GM18511 (cell line): Measurements from ENCODE around the gene EIF2B5.
A peak's percentile ranks its signal among the peaks of the same experiment; 100 is the strongest.
"Not testable (repeated sequence)": the region's sequence is repeated elsewhere in the genome, so short reads cannot be mapped to it uniquely, and the experiment has no call there.

Experiments
- ATAC-seq: cut with Tn5 transposase; IDR thresholded peaks from one replicate; pipeline ENCODE4 v1.9.1; 2021; ENCODE audit warnings: mild to moderate bottlenecking, moderate library complexity; ENCODE audit not compliant: unreplicated experiment

The EIF2B5 gene

DNA sequence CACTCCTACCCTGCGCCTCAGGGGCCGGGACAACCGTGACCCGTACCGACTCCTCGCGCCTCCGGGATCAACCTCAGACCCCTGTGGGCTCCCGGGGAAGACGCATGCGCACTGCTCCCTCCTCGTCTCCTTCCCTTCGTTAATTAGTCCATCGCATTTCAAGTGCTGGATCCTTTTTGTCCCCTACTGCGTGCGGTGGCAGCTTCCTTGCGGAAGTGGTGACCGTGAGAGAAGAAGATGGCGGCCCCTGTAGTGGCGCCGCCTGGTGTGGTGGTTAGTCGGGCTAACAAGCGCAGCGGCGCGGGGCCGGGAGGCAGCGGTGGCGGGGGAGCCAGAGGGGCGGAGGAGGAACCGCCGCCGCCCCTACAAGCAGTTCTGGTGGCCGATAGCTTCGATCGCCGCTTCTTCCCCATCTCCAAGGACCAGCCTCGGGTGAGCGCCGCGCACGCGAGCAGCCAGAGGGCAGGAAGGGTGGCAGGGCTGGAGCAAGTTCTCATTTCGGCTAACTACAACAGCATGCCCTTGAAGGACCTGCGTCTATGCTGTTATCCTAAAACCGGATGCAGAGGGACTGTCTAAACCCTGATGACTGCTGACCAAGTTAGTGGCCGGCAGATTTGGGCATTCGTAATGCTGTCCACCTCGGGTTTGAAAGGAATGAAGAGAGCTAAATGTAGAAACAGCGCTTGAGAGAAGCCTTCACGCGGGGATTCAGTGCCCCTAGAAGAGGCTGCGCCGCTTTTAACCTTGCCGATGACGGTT lies at the start of gene EIF2B5:
Gene EIF2B5 (plus strand): TSS at position 210 of the 762 bp plus-strand sequence. CDS start 28 bp downstream, at position 238.
- ATAC-seq, result peak; percentile 92

- no peak for ATAC-seq
Observed at GRCh38 chr3:184085389-184085852, 49.7 kb upstream of the EIF2B5 start.

GRCh38 chr3:184092199-184092598 lies 43.0 kb upstream of the EIF2B5 start:
- no peak for ATAC-seq

DNA sequence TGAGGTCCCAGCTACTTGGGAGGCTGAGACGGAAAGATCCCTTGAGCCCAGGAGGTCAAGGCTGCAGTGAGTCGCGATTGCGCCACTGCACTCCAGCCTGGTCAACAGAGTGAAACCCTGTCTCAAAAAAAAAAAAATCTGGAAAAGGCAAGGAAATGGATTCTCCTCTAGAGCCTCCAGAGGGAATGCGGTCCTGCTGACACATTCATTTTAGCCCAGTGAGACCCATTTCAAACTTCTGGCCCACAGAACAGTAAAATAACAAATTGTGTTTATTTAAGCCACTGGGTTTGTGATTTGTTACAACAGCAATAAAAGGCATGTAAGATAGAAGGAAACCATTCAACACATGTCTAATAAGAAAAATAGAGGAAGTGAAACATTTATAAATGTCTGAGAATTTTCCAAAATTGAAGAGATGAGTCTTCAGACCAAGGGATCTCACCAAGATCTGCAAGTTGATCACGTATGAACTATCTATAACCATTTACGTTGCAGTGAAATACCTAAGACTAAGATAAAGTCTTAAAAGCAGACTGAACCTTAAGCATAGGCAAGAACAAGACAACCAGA lies 38.3 kb upstream of the EIF2B5 start, which contains the start of gene HTR3E:
Gene HTR3E (plus strand): TSS at position 254 of the 573 bp plus-strand sequence. CDS start 466 bp downstream, outside the sequence.
- ATAC-seq, result no peak

DNA sequence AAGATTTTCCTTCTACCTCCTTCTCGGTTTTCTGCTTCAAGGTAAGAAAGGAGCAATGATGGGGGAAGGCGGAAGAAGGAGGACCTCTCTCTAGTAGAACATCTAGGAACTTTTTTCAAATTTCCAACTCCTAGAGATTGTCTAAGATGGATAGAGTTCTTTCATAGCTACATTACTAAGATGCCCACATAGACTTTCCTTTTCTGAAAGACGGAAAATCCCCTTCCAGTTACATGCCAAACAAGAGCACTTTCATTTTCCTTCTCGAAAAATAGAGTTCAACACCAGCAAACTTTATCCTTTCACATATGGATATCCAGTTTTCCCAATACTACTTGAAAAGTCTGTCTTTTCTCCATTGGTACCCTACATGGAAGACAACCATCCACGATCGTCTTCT lies 37.6 kb upstream of the EIF2B5 start:
- ATAC-seq, result no peak

- ATAC-seq, result no peak
Observed at GRCh38 chr3:184099806-184100686, 35.1 kb upstream of the EIF2B5 start.

GRCh38 chr3:184110316-184110725 lies 24.8 kb upstream of the EIF2B5 start:
- no peak for ATAC-seq

DNA sequence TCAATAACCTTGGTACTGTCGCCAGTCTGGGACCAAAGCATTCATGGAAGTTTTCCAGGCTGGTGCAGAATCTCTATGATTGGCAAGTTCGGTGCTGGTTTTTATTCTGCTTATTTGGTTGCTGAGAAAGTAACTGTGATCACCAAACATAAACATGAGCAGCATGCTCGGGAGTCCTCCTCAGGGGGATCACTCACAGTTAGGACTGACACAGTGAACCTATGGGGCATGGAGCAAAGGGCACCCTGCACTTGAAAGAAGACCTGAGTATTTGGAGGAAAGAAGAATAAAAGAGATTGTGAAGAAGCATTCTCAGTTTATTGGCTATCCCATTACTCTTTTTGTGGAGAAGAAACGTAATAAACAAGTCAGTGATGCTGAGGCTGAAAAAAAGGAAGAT lies 19.1 kb upstream of the EIF2B5 start:
- ATAC-seq, result no peak

DNA sequence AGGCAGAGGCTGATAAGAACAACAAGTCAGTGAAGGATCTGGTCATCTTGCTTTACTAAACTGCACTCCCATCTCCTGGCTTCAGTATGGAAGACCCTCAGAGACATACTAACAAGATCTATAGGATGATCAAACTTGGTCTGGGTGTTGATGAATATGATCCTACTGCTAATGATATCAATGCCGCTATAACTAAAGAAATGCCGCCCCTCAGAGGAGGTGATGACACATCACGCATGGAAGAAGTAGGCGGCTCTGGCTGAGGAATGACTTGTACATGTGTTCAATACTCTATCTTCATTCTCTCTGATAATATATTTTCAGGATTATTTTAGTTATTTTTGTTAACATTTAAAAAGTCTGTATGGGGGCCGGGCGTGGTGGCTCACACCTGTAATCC lies 17.5 kb upstream of the EIF2B5 start:
- ATAC-seq, result no peak

- not testable (repeated sequence) for ATAC-seq
Observed at GRCh38 chr3:184121031-184121430, 14.1 kb upstream of the EIF2B5 start.

DNA sequence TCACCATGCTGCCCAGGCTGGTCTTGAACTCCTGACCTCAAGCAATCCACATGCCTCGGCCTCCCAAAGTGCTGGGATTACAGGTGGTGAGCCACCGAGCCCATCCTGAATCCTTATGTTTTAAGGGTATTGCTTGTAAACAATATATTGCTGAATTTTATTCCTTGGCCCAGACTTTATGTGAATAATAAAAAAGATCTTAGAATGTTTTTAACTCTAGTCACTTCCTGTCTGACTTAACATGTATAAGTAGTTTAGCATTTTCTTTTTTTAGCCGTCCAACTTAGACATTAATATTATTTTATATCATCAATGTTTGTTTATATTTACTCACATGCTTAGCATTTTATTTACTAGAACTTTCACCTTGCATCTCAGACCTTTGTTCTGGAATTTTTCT lies 9.2 kb upstream of the EIF2B5 start:
- no peak for ATAC-seq

DNA sequence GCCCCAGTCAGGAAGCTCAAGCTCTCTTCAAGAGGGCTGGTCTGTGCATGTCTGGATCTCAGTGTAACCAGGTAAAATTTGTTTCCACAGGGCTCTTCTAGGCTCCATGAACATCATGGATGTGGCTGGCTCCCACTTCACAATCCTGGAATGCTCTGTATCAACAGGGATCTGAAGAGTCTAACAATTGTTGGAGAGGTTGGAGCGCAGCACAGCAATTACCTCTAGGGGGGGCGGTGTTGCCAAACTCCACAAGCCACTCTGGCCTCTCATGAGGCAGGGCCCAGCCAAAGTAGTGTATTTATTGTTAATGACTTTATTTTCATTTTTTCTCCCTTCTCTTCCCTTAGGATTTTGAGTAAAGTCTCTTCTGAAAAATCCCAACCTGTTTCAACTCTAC lies 6.1 kb upstream of the EIF2B5 start:
- no peak for ATAC-seq

GRCh38 chr3:184132945-184133344 lies 2.2 kb upstream of the EIF2B5 start:
- no peak for ATAC-seq

- peak; percentile 41 for ATAC-seq
Observed at GRCh38 chr3:184133840-184134745, 1.1 kb upstream of the EIF2B5 start.

DNA sequence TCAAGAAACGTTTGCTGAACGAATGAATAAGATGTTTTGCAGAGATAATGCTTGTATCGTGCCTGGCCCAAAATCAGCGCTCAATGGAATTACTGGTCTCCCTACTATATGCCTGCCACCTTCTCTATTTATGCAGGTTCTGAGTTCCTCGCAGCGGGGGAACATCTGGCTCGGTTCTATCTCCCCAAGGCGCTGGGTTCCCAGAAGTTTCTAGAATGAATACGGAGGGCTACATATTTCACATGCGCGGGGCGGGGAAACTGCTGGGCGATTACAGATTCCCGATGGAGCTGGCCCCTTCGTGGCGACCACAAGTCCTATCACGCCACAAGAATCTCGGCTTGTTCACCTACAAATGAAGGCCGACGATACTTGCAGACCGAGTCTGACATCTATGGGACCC lies 411 bp upstream of the EIF2B5 start:
- peak; percentile 22 for ATAC-seq

DNA sequence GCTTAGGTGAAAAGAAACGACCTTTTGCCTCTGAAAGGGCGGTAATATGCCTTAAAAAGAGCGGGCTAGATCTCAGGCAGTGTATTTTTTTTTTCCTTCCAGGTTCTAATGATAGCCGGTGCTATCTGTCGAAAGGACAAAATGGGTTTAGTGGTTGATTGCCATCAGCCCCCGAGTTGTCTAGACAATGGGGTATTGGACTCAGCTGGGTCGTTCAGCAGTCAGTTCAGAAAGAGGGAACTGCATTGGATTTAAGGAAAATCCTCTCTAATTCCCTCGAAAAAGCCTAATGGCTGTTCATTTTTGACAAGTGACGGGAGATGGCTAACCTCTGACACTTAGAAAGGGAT lies 728 bp downstream of the EIF2B5 start:
- ATAC-seq, result no peak

DNA sequence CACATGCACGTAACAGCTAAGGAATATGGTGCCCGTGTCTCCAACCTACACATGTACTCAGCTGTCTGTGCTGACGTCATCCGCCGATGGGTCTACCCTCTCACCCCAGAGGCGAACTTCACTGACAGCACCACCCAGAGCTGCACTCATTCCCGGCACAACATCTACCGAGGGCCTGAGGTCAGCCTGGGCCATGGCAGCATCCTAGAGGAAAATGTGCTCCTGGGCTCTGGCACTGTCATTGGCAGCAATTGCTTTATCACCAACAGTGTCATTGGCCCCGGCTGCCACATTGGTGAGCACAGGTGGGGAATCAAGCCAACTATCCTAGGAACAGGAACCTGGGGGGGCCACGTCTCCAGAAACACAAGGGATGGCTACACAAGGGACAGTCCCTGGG lies 5.3 kb downstream of the EIF2B5 start:
- ATAC-seq, result no peak

DNA sequence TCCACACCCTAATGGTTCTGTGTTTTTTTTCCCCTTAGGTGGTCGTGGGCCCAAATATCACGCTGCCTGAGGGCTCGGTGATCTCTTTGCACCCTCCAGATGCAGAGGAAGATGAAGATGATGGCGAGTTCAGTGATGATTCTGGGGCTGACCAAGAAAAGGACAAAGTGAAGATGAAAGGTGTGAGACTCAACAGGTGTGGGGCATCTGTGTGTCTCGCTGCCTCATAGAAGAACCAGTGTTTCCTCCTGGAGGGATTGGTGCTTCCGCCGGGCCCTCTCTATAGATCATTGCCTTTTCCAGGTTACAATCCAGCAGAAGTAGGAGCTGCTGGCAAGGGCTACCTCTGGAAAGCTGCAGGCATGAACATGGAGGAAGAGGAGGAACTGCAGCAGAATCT lies 7.0 kb downstream of the EIF2B5 start:
- no peak for ATAC-seq

GRCh38 chr3:184143327-184143726 lies 8.2 kb downstream of the EIF2B5 start:
- ATAC-seq, result no peak

GRCh38 chr3:184144505-184144904 lies 9.3 kb downstream of the EIF2B5 start:
- no peak for ATAC-seq
